Neuron (in vitro differentiated cells): Measurements from ENCODE around the gene STX12.
A peak's percentile ranks its signal among the peaks of the same experiment; 100 is the strongest.
"Not testable (repeated sequence)": the region's sequence is repeated elsewhere in the genome, so short reads cannot be mapped to it uniquely, and the experiment has no call there.

Experiments used
- H2AFZ ChIP-seq: one replicate; pipeline ENCODE4 v1.6.1; 2013; ENCODE audit warnings: low read depth, mild to moderate bottlenecking, inconsistent platforms, low read length, moderate library complexity
- H3K27me3 ChIP-seq: one replicate; pipeline ENCODE4 v1.6.1; 2013; ENCODE audit warnings: low read length; ENCODE audit not compliant: insufficient read depth
- H3K36me3 ChIP-seq: one replicate; pipeline ENCODE4 v1.6.1; 2013; ENCODE audit warnings: low read length; ENCODE audit not compliant: insufficient read depth
- H3K4me1 ChIP-seq: one replicate; pipeline ENCODE4 v1.6.1; 2013; ENCODE audit warnings: low read length; ENCODE audit not compliant: insufficient read depth
- H3K4me3 ChIP-seq: 2 replicates; pipeline ENCODE4 v1.5.1; 2013; ENCODE audit warnings: mild to moderate bottlenecking, low read length, moderate library complexity
- H3K9me3 ChIP-seq: one replicate; pipeline ENCODE4 v1.6.1; 2013; ENCODE audit warnings: low read length

The STX12 gene

GRCh38 chr1:27821761-27822315 lies 48.8 kb downstream of the STX12 start:
- Histone ChIP-seq H3K4me3 (no peak overlapping the region), H3K27me3 (no peaks in the 10 kb centered on the region), H2AFZ (no peak overlapping the region), H3K36me3 (peaks cover 23% of the 10 kb centered on the region), H3K9me3 (no peaks in the 10 kb centered on the region), H3K4me1 (no peaks in the 10 kb centered on the region)

DNA sequence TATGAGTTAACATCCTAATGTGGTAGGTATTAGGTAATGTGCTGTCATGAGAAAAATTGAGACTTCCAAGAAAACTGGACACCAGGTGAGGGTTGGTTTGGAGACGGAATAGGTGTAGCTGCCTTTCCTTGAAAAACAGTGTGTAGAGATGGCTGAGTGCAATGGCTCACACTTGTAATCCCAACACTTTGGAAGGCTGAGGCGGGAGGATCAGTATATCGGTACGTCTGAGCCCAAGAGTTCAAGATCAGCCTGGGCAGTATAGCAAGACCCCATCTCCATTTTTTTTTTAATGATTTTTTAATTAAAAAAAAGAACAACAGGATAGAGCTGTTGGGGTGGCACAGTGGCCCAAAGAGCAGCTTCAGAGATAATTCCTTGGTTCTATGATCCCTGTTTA lies 50.8 kb downstream of the STX12 start:
- H3K36me3 ChIP-seq, result peaks cover 13% of the 10 kb centered on the region
- no peaks in the 10 kb centered on the region for H3K27me3 ChIP-seq

GRCh38 chr1:27824411-27824810 lies 51.4 kb downstream of the STX12 start:
- Histone ChIP-seq H3K9me3 (no peaks in the 10 kb centered on the region), H3K27me3 (no peaks in the 10 kb centered on the region), H3K36me3 (peaks cover 9% of the 10 kb centered on the region), H3K4me3 (no peak overlapping the region), H3K4me1 (peaks cover 3% of the 10 kb centered on the region), H2AFZ (no peak overlapping the region)

More for the DNA sequence above, 50.8 kb downstream of the STX12 start:
- H3K9me3 ChIP-seq, result no peaks in the 10 kb centered on the region
- peaks cover 2% of the 10 kb centered on the region for H3K4me1 ChIP-seq
- no peak overlapping the region for H2AFZ ChIP-seq
- no peak overlapping the region for H3K4me3 ChIP-seq

GRCh38 chr1:27829339-27829960 lies 56.4 kb downstream of the STX12 start:
- peaks cover 22% of the 10 kb centered on the region for H3K4me1 ChIP-seq
- H3K36me3 ChIP-seq, result peaks cover 19% of the 10 kb centered on the region
- H3K27me3 ChIP-seq, H2AFZ ChIP-seq, H3K9me3 ChIP-seq: not testable (repeated sequence)
- H3K4me3 ChIP-seq, result peak overlapping the region; percentile 79

DNA sequence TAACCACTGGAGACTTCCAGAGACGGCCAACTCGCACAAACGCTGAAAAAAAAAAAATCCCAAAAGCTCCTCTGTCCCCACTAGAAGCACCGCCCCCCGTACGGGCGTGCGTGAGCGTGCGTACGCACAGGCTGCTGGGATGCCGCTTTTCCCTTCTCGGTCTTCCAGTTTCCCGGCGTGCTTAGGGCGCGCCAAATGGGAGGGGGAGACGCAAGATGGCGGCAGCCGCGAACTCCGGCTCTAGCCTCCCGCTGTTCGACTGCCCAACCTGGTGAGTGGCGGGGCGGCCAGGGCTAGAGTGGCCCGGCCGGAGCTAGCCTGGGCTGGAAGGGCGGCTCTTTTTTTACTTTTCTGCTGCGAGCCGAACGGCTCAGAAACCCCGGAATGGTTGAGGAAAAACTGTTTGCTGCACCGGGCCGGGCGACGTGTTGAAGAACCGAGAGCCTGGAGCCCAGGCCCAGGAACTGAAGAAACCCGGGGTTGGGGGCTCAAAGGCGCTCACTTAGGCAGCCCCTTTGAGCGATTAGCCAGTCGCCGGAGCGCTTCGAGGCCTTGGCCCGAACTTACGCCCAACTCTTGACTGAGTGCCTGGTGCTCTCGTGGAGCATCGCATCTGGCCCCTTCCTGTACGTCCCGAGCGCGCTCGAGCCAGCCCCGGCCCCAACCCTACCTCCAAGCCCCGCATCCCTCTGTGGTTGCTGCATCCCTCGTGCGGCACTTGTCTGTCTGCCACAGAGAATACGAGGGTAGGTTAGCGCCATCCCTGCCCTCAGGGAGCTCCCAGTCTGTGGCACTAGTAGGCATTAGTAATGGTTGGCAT lies 57.8 kb downstream of the STX12 start, which contains the start of gene PPP1R8:
Gene PPP1R8 (plus strand): TSS at position 162 of the 820 bp plus-strand sequence. CDS start 54 bp downstream, at position 216.
- Histone ChIP-seq H3K4me3 (peak within 1 kb of the TSS; percentile 79), H3K27me3 (no peaks in the 10 kb centered on the region), H3K9me3 (peaks cover 2% of the 10 kb centered on the region), H3K36me3 (peaks cover 27% of the 10 kb centered on the region), H2AFZ (peak within 1 kb of the TSS; percentile 93), H3K4me1 (peaks cover 22% of the 10 kb centered on the region)

GRCh38 chr1:27831568-27832410 lies 58.8 kb downstream of the STX12 start:
- H2AFZ ChIP-seq, result peak overlapping the region; percentile 93
- H3K27me3 ChIP-seq, result no peaks in the 10 kb centered on the region
- H3K4me3 ChIP-seq, result peak overlapping the region; percentile 79
- H3K36me3 ChIP-seq, result peaks cover 33% of the 10 kb centered on the region
- H3K4me1 ChIP-seq, result peaks cover 22% of the 10 kb centered on the region
- peaks cover 2% of the 10 kb centered on the region for H3K9me3 ChIP-seq

DNA sequence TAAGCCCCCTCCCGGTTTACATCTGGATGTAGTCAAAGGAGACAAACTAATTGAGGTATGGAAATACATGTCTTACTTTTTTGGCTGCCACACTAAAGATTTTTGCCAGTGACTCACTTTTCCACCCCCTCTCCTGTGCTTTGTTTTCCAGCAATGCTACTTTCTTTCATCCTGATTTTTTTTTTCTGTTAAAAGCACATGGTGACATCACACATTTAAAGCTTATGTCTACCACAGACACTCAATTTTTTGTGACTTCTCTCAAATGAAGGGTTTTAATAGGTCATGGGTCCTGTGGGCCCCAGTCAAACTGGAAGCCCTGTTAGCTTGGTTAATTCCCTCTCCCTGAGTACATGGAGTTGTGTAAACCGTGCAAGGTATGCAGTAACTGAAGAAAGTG lies 59.7 kb downstream of the STX12 start:
- Histone ChIP-seq H2AFZ (no peak overlapping the region), H3K36me3 (peaks cover 35% of the 10 kb centered on the region), H3K4me3 (no peak overlapping the region), H3K4me1 (peaks cover 22% of the 10 kb centered on the region), H3K9me3 (peaks cover 2% of the 10 kb centered on the region), H3K27me3 (no peaks in the 10 kb centered on the region)

- Histone ChIP-seq H2AFZ (no peak overlapping the region), H3K9me3 (peaks cover 2% of the 10 kb centered on the region), H3K4me3 (no peak overlapping the region), H3K4me1 (peaks cover 22% of the 10 kb centered on the region), H3K27me3 (no peaks in the 10 kb centered on the region), H3K36me3 (peaks cover 38% of the 10 kb centered on the region)
Measured at GRCh38 chr1:27833470-27833869, 60.5 kb downstream of the STX12 start.

- Histone ChIP-seq H3K4me3 (no peak overlapping the region), H3K4me1 (peaks cover 15% of the 10 kb centered on the region), H2AFZ (no peak overlapping the region), H3K9me3 (peaks cover 2% of the 10 kb centered on the region), H3K36me3 (peaks cover 52% of the 10 kb centered on the region), H3K27me3 (no peaks in the 10 kb centered on the region)
Measured at GRCh38 chr1:27835046-27835445, 62.0 kb downstream of the STX12 start.

- Histone ChIP-seq H3K9me3 (peaks cover 2% of the 10 kb centered on the region), H2AFZ (no peak overlapping the region), H3K4me1 (peaks cover 15% of the 10 kb centered on the region), H3K27me3 (no peaks in the 10 kb centered on the region), H3K4me3 (no peak overlapping the region), H3K36me3 (peaks cover 56% of the 10 kb centered on the region)
Measured at GRCh38 chr1:27835501-27835900, 62.5 kb downstream of the STX12 start.

DNA sequence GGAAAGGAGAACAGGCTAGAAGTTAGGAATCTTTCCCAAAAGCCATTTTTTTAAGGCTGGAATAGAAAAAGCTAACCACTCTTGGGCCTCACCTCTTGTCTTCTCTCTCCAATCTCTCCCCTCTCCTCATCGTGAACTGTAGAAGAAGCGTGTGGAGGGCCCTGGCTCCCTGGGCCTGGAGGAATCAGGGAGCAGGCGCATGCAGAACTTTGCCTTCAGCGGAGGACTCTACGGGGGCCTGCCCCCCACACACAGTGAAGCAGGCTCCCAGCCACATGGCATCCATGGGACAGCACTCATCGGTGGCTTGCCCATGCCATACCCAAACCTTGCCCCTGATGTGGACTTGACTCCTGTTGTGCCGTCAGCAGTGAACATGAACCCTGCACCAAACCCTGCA lies 76.9 kb downstream of the STX12 start:
- H3K4me3 ChIP-seq, result no peak overlapping the region
- no peak overlapping the region for H2AFZ ChIP-seq
- no peaks in the 10 kb centered on the region for H3K27me3 ChIP-seq
- peaks cover 13% of the 10 kb centered on the region for H3K9me3 ChIP-seq
- H3K4me1 ChIP-seq, result no peaks in the 10 kb centered on the region
- H3K36me3 ChIP-seq, result peaks cover 61% of the 10 kb centered on the region

- Histone ChIP-seq H3K36me3 (peaks cover 18% of the 10 kb centered on the region), H3K4me1 (peaks cover 7% of the 10 kb centered on the region), H2AFZ (no peak overlapping the region), H3K27me3 (no peaks in the 10 kb centered on the region), H3K4me3 (no peak overlapping the region), H3K9me3 (peaks cover 10% of the 10 kb centered on the region)
Measured at GRCh38 chr1:27855085-27855484, 82.1 kb downstream of the STX12 start.
